Measurements from ENCODE around the gene SLC15A4.

Gene SLC15A4

DNA sequence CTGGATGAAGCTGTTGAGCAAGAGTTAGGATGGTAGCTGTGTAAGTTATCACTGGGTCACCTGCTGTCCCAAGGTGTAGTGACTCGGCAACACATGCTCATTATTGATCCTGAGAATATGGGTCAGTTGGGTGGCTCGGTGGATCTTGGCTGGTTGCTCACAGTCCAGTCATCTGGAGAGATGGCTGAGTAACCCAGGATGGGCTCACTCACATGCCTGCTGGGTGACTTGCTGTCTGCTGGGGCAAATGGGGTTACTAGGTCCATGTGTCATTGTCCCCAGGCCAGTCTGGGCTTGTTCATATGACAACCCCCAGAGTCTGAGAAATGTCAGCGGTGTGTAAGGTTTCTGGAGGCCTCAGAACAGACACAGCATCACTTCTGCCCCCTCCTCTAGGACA, 69.5 kb downstream of the SLC15A4 start:
- H3K9ac ChIP-seq (ENCODE audit: low read depth, low read length) = no peak overlapping the region
- no peaks in the 10 kb centered on the region for H3K36me3 ChIP-seq (ENCODE audit: control insufficient read depth, insufficient read depth, low read length)
- H3K4me3 ChIP-seq (ENCODE audit: low read depth, low read length) = no peak overlapping the region
- no peaks in the 10 kb centered on the region for H3K27me3 ChIP-seq (ENCODE audit: control insufficient read depth, insufficient read depth, low read length)
- no peaks in the 10 kb centered on the region for H3K4me1 ChIP-seq (ENCODE audit: control insufficient read depth, insufficient read depth, low read length)
- H3K9me3 ChIP-seq (ENCODE audit: control insufficient read depth, insufficient read depth, low read length) = no peaks in the 10 kb centered on the region

- H3K36me3 ChIP-seq (ENCODE audit: control insufficient read depth, insufficient read depth, low read length) = no peaks in the 10 kb centered on the region
- no peak overlapping the region for H3K9ac ChIP-seq (ENCODE audit: low read depth, low read length)
- no peak overlapping the region for H3K4me3 ChIP-seq (ENCODE audit: low read depth, low read length)
- H3K4me1 ChIP-seq (ENCODE audit: control insufficient read depth, insufficient read depth, low read length) = no peaks in the 10 kb centered on the region
- H3K27me3 ChIP-seq (ENCODE audit: control insufficient read depth, insufficient read depth, low read length) = no peaks in the 10 kb centered on the region
- H3K9me3 ChIP-seq (ENCODE audit: control insufficient read depth, insufficient read depth, low read length) = no peaks in the 10 kb centered on the region
Observed at GRCh38 chr12:128753438-128753837, 70.3 kb downstream of the SLC15A4 start.

DNA sequence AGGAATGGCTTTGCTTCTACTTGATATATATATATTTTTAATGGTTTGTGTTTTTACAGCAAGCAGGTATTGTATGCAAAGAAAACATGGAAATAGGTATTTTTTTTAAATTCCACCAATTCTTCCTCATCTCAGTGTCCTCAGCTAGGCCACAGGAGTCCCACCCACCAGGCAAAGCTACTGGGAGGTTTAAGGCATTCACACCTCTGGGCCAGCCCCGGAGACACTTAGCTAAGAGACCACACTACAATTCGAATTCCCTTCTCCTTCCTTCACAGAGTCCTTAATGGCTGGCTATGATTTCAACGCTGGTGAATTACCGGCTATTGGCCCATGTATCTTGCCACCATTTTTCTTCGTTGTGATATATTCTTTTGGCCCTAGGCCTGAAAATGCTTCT, 71.4 kb downstream of the SLC15A4 start:
- Histone ChIP-seq H3K4me1 (ENCODE audit: control insufficient read depth, insufficient read depth, low read length) (no peaks in the 10 kb centered on the region), H3K9ac (ENCODE audit: low read depth, low read length) (no peak overlapping the region), H3K9me3 (ENCODE audit: control insufficient read depth, insufficient read depth, low read length) (no peaks in the 10 kb centered on the region), H3K36me3 (ENCODE audit: control insufficient read depth, insufficient read depth, low read length) (no peaks in the 10 kb centered on the region), H3K4me3 (ENCODE audit: low read depth, low read length) (no peak overlapping the region), H3K27me3 (ENCODE audit: control insufficient read depth, insufficient read depth, low read length) (no peaks in the 10 kb centered on the region)

- no peaks in the 10 kb centered on the region for H3K36me3 ChIP-seq (ENCODE audit: control insufficient read depth, insufficient read depth, low read length)
- no peak overlapping the region for H3K4me3 ChIP-seq (ENCODE audit: low read depth, low read length)
- H3K27me3 ChIP-seq (ENCODE audit: control insufficient read depth, insufficient read depth, low read length) = no peaks in the 10 kb centered on the region
- H3K4me1 ChIP-seq (ENCODE audit: control insufficient read depth, insufficient read depth, low read length) = no peaks in the 10 kb centered on the region
- no peak overlapping the region for H3K9ac ChIP-seq (ENCODE audit: low read depth, low read length)
- no peaks in the 10 kb centered on the region for H3K9me3 ChIP-seq (ENCODE audit: control insufficient read depth, insufficient read depth, low read length)
Observed at GRCh38 chr12:128747441-128747840, 76.3 kb downstream of the SLC15A4 start.

DNA sequence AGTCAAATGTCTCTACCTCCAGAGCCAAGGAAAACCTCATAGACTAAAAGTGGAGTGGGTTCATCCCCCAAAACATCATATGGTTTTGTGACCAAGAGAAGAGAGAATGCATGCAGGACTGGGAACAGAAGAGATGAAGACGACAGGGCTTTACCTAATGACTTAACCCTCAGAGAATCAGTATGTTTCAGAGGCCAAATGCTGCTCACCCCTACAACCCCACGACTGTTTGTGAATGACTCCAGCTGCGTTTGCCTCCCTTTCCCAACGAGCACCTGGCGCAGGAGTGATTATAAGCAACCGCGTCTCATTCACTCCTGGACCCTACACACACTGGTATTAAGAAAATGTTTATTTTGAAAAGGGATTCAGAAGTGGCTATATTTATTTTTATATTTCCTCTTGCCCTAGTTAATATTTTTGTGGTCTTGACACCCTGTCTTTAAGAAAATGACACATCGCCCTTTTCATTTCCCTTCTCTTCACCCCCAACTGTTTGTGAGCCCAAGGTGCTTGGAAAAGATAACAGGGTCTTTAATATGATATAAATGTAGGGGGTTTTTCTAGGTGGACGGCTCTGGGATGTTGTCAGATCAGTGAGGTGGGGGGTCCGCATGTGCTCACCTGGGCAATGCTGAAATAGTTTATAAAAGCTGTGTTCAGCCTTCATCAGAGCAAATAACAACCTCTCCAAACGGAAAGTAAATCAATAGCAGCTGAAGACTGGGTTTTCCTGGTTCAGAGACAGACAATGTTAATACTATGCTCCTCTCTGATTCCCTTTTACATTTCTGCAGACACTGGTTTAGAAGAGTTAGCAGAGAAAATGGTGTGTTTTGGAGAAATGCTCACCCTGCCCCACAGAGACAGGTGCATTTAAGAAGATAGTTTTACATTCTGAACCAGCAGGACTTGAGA, 77.7 kb downstream of the SLC15A4 start:
- H3K4me3 ChIP-seq (ENCODE audit: low read depth, low read length) = no peak overlapping the region
- no peaks in the 10 kb centered on the region for H3K4me1 ChIP-seq (ENCODE audit: control insufficient read depth, insufficient read depth, low read length)
- no peaks in the 10 kb centered on the region for H3K27me3 ChIP-seq (ENCODE audit: control insufficient read depth, insufficient read depth, low read length)
- H3K9me3 ChIP-seq (ENCODE audit: control insufficient read depth, insufficient read depth, low read length) = no peaks in the 10 kb centered on the region
- H3K9ac ChIP-seq (ENCODE audit: low read depth, low read length) = no peak overlapping the region
- H3K36me3 ChIP-seq (ENCODE audit: control insufficient read depth, insufficient read depth, low read length) = no peaks in the 10 kb centered on the region

DNA sequence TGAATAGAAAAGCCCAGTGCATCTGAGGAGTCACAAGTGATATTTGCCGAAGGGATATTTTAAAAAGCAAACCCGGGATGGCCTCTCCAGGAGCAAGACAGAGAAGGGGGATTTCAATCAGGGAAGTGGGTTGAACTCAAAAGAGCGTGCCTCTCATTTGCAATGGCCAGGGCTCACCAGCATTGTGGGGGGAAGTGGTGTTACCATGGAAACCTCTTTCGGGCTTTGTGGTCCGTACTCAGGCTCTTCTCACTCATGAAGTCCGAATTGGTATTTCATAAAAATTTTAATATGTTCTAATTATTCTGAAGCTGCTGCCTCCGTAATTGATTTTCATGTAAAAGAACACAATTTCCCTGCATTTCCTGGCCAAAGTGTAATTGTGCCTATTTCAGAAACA, 79.8 kb downstream of the SLC15A4 start:
- no peaks in the 10 kb centered on the region for H3K27me3 ChIP-seq (ENCODE audit: control insufficient read depth, insufficient read depth, low read length)
- no peak overlapping the region for H3K4me3 ChIP-seq (ENCODE audit: low read depth, low read length)
- no peaks in the 10 kb centered on the region for H3K36me3 ChIP-seq (ENCODE audit: control insufficient read depth, insufficient read depth, low read length)
- no peaks in the 10 kb centered on the region for H3K9me3 ChIP-seq (ENCODE audit: control insufficient read depth, insufficient read depth, low read length)
- no peaks in the 10 kb centered on the region for H3K4me1 ChIP-seq (ENCODE audit: control insufficient read depth, insufficient read depth, low read length)
- no peak overlapping the region for H3K9ac ChIP-seq (ENCODE audit: low read depth, low read length)
